GM12874 (cell line): Measurements from ENCODE around the gene INO80D.

ENCODE experiments used
- TF ChIP-seq, protein P1 (sequence below): IDR thresholded peaks from 2 replicates; pipeline ENCODE4 v1.5.1; 2011; ENCODE audit warnings: low read depth, mild to moderate bottlenecking, control low read depth, low read length, moderate library complexity; ENCODE audit not compliant: insufficient read depth

Gene INO80D

DNA sequence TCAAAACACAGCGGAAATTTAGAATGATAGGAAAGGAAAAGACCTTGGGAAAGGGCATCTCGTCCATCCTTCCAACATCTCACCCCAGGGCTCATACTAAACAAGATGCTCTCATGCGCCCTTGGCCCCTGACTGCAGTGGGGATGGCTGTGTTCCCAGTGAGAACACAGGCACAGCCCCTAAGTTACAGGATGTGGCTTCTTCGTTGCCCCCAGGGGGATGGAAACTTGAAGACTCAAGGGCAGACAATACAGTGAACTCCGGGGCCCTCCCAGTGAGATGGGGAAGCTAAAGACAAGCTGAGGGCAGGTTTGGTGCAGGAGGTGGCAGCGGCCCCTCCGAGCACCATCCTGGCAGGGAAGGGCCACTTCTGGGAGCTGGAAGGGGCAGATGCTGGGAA is 139.7 kb downstream of the INO80D start:
- TF ChIP-seq, protein P1, sequence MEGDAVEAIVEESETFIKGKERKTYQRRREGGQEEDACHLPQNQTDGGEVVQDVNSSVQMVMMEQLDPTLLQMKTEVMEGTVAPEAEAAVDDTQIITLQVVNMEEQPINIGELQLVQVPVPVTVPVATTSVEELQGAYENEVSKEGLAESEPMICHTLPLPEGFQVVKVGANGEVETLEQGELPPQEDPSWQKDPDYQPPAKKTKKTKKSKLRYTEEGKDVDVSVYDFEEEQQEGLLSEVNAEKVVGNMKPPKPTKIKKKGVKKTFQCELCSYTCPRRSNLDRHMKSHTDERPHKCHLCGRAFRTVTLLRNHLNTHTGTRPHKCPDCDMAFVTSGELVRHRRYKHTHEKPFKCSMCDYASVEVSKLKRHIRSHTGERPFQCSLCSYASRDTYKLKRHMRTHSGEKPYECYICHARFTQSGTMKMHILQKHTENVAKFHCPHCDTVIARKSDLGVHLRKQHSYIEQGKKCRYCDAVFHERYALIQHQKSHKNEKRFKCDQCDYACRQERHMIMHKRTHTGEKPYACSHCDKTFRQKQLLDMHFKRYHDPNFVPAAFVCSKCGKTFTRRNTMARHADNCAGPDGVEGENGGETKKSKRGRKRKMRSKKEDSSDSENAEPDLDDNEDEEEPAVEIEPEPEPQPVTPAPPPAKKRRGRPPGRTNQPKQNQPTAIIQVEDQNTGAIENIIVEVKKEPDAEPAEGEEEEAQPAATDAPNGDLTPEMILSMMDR: no peak
